ENCODE data around the gene ARHGAP26.

The ARHGAP26 gene

DNA sequence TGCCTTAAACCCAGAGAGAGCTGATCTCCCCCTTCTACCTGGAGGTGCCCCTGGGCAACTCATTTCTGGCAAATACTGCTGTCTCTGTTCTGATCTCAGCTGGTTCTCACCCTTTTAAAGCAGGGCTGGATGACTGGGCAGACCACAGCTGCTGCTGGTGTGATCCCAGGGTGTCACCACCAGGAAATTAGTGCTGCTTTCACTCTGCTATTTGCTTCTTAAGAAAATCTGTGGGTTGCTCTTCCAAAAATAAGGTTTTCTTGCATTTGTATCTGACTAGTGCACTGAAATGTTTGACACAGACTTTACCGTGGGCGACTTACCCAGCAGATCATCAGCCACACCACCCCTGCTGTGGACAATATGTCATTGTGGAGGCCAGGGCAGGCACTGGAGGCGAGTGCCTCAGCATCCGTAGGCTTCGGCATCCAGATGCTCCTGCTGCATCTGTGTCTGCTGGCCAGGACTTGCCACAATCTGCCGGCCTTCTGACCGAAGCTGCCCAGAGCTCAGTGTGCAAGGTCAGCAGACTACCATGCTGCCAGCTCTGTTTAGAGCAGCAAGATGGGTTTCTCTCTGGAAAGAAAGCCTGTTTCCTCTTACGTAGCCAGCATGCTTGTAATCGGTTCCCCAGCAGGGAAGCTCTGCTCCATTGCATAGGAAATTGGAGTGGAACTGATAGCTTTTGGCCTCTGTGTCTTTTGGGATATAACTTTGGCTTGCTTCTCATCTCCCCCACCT lies 13.6 kb downstream of the ARHGAP26 start:
- no peak for DNase-seq (ENCODE audit: low read depth)

DNA sequence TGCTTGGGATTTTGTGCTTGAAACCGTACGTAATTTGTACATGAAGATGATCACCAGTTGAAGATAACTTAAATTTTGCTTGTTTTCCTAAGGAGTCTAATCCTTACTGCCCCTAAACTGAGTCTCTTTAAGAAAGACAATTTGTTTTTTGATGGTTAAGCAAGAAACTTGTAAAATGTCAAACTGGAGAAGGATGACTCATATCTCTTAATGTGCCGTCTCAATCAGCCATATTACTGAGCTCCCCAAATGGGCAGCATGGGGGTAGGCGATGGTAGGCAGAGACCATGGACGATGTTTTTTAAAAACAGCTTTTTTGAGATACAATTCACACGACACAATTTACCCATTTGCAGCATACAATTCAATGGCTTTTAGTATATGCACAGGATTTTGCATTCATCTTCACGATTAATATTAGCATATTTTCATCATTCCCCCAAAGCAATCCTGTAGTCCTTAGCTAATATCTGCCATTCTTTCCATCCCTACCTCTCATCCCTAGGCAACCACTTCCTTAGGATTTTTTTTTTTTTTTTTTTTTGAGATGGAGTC lies 14.3 kb downstream of the ARHGAP26 start:
- no peak for DNase-seq (ENCODE audit: low read depth)

DNA sequence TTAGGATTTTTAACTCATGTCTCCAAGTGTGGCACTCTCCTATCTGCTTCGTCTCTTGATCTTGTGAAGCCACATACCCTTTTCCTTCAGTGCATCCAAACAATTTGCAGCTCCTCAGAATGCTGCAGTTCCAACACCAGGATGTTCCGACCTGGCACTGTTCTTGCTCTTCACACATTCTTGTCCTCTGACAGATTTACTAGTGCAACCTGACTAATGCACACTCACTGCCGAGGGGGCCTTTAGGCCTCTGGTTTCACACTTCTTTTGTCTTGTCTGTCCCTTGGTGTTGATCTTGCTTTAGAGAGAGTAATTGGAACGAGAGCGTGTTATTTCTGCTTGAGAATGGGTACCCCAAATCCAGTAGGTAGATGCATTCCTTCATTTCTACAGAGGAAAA lies 15.0 kb downstream of the ARHGAP26 start:
- DNase-seq (ENCODE audit: low read depth), result no peak

DNA sequence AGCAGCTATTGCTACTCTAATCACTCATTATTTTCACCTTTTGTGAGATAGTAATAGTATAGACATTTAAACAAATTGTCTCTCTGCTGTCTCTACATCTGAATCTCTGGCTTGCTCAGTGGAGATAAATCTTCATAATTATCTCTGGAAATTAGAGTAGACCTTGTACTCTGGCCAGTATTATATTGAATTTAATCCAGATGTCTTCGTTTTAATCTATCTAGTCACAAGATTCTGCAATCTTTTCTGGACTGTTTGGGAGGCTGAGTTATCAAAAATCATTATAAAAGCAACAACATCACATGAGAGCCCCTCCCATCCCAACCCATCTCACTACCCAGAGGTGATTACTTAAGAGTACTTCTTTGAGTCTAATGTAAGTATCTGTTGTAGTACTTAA lies 19.0 kb downstream of the ARHGAP26 start:
- DNase-seq (ENCODE audit: low read depth), result no peak

DNA sequence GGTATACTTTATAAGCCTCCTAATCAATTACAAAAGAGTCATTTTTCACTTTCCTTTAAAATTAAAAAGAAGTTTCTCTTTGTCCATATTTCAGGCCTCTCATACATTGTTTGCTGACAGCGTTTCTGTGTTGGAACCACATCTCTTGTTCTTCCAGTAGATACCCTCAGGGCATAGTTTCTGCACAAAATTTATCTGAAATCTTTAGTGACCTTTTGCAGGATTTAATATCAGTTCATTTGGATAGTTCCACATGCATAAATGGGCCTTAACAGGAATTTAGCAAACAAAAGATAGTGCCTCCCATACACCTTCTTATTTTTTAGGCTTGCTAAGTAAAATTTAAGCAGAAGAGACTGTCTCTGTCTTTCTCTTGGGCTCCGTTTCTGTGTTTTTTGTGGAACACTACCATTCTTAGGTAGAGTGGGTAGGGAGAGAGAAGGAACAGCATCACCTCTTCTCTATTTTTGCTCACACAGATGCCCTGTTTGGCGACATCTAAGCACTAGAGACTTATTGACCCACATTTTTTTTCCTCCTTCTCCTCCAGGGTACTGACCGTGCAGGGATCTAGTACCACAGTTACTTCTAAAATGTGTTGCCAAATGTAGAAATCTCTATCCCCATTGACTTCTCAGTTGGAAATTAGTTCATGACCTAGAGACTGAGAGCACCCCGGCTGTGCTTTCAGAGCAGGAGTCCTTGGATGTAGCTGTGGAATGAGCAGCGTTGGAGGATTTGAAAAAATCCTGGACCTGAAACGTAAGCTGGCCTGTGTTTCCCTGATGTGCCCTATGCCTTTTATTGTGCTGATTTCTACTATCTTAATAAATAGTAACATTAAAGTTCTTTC lies 22.1 kb downstream of the ARHGAP26 start:
- no peak for DNase-seq (ENCODE audit: low read depth)

DNA sequence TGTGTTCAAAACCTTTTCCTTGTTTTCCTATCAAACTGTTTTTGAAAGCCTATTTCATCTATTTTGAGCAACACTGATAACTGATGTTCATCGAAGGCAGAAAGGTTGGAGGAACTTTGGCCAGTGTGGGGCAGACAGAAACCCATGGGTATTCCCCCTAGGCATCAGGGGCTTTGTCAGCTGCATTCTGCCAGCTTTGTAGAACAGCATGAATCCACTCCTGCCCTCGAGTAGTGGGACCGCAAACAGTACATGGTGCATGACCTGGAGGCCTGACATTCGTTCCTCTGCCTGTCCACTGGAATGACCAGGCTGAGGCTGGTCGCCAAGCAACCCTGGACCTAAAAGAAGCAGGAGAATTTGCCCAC lies 22.7 kb downstream of the ARHGAP26 start:
- no peak for DNase-seq (ENCODE audit: low read depth)

DNA sequence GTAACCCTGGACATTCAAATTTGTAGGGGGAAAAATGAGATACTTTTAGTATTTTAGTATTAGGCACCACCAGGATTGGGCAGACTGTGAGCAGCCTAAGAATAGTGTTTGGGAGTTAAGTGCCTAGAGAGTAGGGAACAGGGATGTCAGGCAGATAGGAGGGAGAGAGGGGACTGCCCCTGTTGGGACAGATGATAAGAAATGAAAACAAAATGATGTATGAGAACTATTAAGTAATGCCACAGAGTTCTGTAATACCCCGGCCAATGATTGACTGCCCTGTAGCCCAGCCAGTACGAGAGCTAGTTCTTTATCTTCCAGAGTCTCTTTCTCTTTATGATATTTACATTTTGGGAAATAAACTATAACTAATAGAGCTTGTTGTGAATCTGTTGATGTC lies 24.4 kb downstream of the ARHGAP26 start:
- DNase-seq (ENCODE audit: low read depth), result no peak

DNA sequence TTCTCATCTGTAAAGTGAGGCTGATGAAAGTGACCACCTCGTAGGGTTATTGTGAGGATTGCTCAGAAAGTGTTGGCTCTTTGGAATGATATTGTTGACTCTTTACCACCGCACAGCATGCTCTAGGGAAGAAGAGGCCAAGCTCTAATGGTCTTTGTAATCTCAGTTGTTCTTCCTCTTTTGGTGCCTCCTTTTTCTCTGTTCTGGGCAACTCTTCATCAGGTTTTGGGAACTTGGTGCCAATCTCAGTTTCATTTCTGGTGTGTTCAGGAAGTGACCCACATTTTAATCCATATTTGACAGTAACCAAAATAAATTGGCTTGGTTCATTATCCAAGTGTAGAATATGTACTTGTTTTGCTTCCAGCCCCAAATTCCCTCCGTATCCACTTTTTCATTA lies 25.1 kb downstream of the ARHGAP26 start:
- DNase-seq (ENCODE audit: low read depth), result no peak

DNA sequence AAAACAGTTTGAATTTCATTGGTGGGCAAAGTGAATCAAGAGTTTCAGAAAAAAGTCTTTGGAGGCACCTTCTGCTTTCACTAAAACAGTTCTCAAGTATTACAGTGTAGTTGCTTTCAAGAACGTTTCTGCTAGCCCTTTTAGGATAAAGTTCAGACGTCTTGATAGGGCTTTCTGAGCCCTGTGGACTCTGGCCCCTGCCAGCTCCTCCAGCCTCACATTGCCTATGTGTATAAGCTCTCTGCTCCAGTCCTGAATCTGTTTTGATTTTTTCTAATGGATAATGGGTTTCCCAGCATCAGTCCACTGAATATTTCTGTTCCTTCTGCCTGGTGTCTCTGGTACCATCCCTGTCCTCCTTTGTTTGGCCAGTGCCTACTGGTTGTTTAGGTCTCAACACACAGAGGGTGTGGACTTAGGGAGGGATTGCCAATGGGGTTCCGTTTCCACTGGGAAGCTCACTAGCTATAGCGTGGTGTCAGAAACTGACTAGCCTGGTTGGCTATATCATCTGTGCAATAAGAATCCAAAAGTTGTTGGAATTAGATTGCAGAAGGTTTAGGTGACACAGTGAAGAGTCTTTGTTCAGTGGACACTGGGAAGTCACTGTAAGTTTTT lies 26.4 kb downstream of the ARHGAP26 start:
- no peak for DNase-seq (ENCODE audit: low read depth)

DNA sequence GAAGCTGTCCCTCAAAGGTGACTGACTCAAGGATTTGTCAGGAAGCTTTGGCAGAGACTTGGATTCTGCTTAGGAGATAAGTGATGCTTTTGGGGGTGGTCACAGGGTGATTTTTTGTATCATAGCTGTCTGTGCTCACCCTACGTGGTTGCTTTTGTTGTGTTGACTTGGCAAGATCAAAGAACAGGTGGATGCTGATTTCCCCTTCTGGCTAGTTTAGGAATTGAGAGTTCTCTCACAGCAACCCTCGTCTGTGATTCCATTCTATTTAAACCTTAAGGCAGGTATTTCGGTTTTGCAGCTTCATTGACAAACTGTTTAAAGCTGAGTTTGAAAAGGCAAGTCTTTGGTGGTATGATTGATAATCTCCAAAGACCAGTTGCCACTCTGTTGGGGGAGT lies 27.2 kb downstream of the ARHGAP26 start:
- no peak for DNase-seq (ENCODE audit: low read depth)

DNA sequence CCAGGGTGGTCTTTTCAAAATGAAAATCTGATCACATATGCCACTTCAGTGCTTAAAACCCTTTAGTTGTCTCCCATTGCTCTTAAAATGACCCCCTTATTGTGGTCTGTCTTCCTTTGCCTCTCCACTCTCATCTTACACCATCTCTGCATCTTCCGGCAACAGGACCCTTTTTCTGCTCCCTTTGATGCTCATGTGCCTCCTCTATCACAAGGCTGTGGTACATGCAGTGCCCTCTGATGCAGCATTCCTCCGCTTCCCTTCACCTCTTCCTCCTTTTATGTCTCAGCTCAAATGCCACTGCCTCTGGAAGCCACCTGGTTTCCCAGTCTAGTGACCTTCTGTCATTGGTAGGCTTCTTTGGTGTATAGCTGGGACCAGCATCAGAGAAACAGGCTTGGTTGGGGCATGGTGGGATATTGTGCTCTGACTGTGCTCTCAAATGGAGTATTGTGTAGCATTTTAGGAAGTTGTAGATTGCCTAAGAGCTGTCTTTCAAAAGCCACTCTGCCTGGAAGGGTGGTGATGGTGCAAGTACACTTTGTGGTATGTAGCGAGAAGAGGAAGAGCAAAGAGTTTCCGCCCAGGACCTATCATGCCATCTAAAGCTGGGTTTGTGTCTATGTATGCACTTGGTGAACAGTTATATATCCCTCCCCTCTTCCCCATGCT lies 28.1 kb downstream of the ARHGAP26 start:
- DNase-seq (ENCODE audit: low read depth), result no peak

DNA sequence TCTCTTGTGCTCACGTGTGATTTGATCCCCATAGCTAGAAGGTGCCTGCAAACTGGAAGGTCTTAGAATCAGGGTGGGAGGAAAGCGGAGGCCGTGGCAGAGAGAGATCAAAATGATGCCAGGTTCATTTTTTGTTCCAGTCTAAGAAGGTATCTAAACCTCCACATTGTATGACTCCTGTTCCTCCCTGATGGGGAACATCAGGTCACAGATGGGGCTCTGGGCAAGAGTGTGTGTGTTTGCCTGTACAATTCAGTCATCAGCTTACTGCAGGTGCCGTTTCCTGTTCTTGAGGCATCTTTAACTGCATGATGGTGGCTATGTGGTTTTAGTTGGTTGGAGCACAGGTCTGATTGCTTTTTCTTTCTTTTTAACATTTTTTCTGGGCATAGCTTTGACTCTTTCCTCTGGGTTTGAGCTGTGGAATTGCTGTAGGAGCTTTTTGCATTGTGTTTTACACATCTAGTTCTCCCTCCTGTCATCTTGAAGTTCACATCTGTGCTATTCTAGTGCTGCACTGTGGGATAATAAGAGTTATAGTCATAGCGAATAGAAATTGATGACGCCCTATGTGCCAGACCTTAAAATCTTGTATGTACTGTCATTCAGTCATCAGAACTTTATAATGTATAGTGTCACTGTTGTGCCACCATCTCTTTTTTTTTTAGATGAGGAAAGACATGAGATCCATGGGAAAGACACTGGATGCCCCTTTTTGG lies 30.8 kb downstream of the ARHGAP26 start:
- no peak for DNase-seq (ENCODE audit: low read depth)

DNA sequence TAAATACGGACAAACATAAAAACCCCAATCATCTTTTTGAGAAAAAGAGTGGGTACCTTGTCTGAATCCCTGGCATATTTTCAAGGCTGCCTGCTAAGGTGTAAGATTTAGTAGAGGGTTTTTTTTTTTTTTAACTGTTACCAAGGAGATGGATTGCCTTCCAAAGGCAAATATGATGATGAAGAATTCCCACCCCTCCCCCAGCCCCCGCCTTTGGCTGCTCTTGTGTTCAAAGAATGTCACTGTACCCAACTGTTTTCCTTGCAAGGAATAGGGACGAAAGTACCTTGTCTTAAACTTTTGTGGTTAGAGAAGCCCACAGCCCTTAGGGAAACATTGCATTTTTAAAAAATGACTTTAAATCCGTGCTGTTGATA lies 31.3 kb downstream of the ARHGAP26 start:
- DNase-seq (ENCODE audit: low read depth), result no peak

DNA sequence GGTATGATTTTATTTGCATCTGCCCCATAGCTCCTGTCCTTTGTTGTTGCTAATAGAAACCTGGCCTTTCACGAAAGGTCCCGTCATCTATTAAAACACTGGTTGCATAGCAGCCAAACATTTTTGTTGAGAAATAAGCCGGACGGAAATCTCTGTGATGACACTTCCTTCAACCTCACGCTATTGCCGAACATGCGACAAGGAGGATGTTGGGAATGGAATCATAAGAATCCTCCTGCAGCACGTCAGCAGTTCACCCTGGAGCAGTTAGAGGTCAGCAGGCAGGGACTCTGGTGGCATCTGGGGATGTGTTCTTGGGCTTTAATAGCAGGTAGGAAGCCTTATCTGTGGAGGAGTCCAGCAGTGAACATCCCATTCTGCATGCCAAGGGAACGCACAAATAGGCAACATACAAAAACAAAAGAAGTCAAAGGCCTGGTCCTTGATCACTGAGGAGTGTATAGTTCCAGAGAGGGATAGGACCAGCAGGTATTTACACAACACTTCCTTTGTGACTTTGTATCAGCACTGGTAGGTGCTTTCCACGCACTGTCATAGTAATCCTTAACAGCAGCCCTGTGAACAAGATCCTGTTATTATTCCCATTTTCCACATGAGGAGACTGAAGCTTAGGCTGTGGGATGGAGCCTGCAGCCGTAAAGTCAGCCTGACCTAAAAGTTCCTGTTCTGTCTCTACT lies 33.4 kb downstream of the ARHGAP26 start:
- DNase-seq (ENCODE audit: low read depth), result peak; percentile 96

DNA sequence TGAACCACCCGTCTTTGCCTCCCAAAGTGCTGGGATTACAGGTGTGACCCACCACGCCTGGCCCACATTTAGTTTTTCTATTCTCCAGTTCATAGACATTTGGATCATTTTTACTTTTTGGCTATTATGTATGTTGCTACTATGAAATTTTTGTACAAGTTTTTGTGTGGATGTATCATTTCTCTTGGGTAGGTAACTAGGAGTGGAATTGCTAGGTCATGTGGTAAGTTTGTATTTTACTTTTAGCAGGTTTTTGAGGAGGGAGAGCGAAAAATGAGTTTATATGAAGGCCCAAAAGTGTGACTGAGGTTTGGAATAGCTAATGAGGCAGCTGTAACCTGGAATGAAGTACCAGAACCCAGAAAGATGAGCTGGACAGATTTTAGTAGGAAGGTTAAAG lies 35.2 kb downstream of the ARHGAP26 start:
- DNase-seq (ENCODE audit: low read depth), result no peak

DNA sequence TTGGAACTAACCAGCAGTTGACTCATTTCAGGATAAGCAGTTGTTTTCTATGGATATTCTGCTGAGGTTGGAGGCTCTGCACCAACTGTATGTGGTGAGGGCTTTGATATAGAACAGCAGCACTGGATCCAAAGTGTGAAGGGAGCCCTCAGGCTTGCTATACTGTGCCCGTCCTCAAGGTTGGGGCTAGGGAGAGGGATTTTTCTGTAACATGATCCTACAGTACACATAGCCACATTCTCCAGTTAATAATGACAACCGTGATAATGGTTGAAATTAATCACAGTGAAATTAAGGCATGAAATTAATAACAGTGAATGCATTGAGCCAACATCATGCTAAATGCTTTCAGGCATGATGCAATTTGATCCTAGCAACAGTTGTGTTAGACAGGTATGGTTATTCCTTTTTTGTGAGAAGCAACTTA lies 36.7 kb downstream of the ARHGAP26 start:
- no peak for DNase-seq (ENCODE audit: low read depth)

DNA sequence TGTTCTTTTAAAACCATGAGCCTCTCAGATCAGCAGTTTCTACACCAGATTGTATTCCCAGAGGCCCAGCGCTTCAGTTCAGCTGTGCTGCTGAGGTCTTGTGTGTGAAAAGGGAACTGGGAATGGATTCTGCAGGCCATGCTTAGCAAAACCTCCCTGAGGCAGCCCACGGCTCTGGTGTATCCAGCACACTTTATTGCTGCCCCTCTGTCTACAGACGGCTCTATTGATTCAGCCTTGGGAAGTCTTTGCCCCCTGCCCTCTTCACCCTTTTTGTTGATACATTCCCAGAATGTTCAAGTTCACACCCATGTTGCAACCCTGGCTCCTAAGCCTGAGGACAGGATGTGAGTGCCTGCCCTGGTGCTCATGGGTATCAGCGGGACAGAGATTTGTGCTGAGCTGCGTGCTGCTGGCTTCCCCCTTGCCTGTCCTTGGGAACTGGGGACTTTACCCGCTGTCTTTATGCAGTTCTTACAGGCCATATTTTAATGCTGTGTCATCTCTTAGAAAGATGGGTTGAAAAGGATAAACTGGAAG lies 37.3 kb downstream of the ARHGAP26 start:
- no peak for DNase-seq (ENCODE audit: low read depth)

DNA sequence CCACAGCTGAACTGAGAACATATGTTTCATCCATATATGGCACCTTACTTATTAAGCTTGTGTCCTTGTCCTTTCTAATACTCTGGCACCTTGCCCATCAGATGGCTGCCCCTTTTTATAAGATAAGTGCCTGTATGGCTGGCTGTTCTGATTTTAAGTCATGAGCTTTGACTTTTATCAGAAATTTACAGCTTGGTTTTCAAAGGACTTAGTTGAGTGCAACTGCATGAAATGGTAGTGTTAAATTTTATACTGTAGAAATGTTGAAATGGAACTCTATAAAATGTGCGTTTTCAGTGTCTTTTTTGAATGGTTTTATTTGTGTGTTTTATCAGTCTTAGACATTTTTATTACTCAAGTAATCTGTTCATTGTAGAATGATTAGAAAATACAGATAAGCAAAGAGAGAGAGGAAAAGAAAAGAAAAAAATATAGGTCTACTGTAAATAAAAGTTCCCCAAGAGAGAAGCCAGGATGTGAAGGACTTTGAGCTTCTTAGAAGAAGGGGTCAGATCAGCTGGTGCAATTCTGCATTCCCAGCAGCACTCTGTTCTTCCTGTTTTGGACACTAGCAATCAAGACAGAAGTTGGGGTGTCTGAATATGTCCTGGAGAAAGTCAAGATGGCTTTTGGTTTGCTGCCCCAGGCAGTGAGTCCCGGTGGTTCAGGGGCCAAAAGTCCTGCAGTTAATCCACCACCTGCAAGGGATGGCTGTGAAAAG lies 38.9 kb downstream of the ARHGAP26 start:
- no peak for DNase-seq (ENCODE audit: low read depth)

DNA sequence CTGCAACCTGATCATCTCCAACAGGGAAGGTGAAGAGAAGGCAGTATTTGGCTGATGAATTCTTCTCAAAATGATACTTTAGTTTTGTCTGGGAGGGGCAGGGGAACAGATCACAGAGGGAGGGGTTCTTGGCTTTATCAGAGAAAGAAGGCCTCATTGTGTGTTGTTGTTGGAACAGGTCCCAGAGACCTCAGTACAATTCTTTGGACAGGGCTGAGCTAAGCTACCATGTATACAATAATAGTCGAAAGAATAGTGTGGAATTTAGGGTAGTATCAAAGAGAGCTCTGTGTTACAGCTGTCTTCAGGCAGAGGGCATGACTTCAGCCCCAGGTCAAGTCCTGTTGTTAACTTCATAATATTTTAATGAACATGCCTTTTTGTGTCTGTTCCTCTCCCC lies 39.9 kb downstream of the ARHGAP26 start:
- no peak for DNase-seq (ENCODE audit: low read depth)

DNA sequence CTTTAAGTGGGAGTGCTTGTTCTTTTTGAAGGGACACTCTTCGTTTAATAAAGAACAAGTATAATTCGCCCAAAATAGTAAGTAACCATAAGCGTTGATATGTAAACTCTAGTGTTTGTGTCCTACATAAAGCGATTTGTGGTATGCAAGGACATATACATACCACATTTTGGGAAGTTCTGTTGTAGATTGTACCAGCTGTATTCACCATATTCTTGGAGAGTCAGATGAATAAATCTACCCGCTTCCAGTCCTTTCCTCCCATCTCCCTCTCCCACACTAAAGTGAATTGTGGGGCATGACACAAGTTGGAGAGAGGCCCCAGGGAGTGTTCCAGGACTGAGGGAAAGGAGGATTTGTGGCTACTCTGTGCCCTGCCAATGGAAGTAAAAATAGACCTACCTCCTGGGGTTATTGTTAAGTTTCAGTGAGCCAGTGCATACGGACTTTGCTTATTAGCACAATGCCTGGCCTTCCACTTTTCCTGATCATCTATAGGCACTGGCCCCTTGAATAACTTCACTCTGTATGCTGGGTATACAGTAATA lies 40.6 kb downstream of the ARHGAP26 start:
- no peak for DNase-seq (ENCODE audit: low read depth)
